K562 (cell line): ENCODE measurements around the gene TMEM127. TPM values are rescaled to one million over a fixed set of nuclear protein-coding genes. Genes with fewer than 3 reads are reported as not detected.
A peak's percentile ranks its signal among the peaks of the same experiment; 100 is the strongest.

Experiments
- BACH1 ChIP-seq: fragments of 200-800 bp; sonication (Bioruptor generic); IDR thresholded peaks from 2 replicates; pipeline ENCODE4 v1.6.1; 2016; ENCODE audit warnings: missing genetic modification characterization, missing compliant biosample characterization
- BCOR ChIP-seq: fragments of 450-650 bp; IDR thresholded peaks from 2 replicates; pipeline ENCODE4 v1.6.1; 2016
- CBX5 ChIP-seq: IDR thresholded peaks from 2 replicates; pipeline ENCODE4 v1.6.1; 2014; ENCODE audit warnings: low read depth, borderline replicate concordance
- CCNT2 ChIP-seq: IDR thresholded peaks from 2 replicates; pipeline ENCODE4 v1.6.1; 2011; ENCODE audit warnings: borderline replicate concordance, low read depth, mild to moderate bottlenecking, moderate library complexity, mixed read lengths, low read length; ENCODE audit not compliant: insufficient read length; ENCODE audit errors: extremely low read depth
- DMBX1 ChIP-seq: fragments of 250-450 bp; sonication (Bioruptor Pico); IDR thresholded peaks from 2 replicates; pipeline ENCODE4 v1.8.0; 2022; ENCODE audit warnings: inconsistent platforms, mild to moderate bottlenecking, moderate library complexity, borderline replicate concordance
- ETS2 ChIP-seq: IDR thresholded peaks from 2 replicates; pipeline ENCODE4 v1.6.1; 2016; ENCODE audit warnings: borderline replicate concordance, missing genetic modification characterization, mild to moderate bottlenecking, moderate library complexity, missing compliant biosample characterization; ENCODE audit not compliant: poor library complexity, severe bottlenecking
- ETV6 ChIP-seq, 3 experiments: fragments of 150-350 bp in 1 of 3; sonication (generic) in 1 of 3; formaldehyde crosslinking in 1 of 3; IDR thresholded peaks; 2 replicates each; pipeline versions ENCODE4 v1.6.1 to v1.8.0; 2014 to 2022; ENCODE audit warnings: borderline replicate concordance in 2 of 3, low read depth in 2 of 3, antibody characterized with exemption in 1 of 3, low read length in 1 of 3, mild to moderate bottlenecking in 1 of 3, missing genetic modification reagents in 1 of 3
- JUNB ChIP-seq: fragments of 450-650 bp; formaldehyde crosslinking; conservative IDR thresholded peaks from 2 replicates; pipeline ENCODE4 v1.4.0; 2020; ENCODE audit warnings: mild to moderate bottlenecking
- MGA ChIP-seq: fragments of 450-650 bp; IDR thresholded peaks from 2 replicates; pipeline ENCODE4 v1.6.1; 2016; ENCODE audit warnings: mild to moderate bottlenecking, moderate library complexity
- NCOA4 ChIP-seq: fragments of 450-650 bp; IDR thresholded peaks from 2 replicates; pipeline ENCODE4 v1.6.1; 2018; ENCODE audit warnings: mild to moderate bottlenecking; ENCODE audit not compliant: partially characterized antibody
- SMAD4 ChIP-seq: fragments of 250-450 bp; sonication (Bioruptor Pico); conservative IDR thresholded peaks from 2 replicates; pipeline ENCODE4 v1.8.0; 2021; ENCODE audit warnings: inconsistent platforms, mild to moderate bottlenecking, moderate library complexity
- TSHZ1 ChIP-seq: fragments of 250-450 bp; sonication (Bioruptor Pico); IDR thresholded peaks from 2 replicates; pipeline ENCODE4 v1.4.0; 2020; ENCODE audit warnings: mild to moderate bottlenecking, moderate library complexity
- ZNF253 ChIP-seq: fragments of 250-450 bp; sonication (Bioruptor Pico); conservative IDR thresholded peaks from 2 replicates; pipeline ENCODE4 v1.6.1; 2021; ENCODE audit warnings: mild to moderate bottlenecking
- polyA plus RNA-seq, 8 experiments: library from polyadenylated mRNA; depleted of rRNA in 4 of 8; stranded (reverse) in 5 of 8; unstranded in 3 of 8; fragments of >200 nt; fragmentation: Nextera tagmentation in 2 of 8; fragmentation: Illumina TruSeq in 1 of 8; extraction: Ambion mirVana in 2 of 8; extraction: Trizol in 1 of 8; gene quantifications; 2 replicates each; pipeline versions ENCODE4 v1.2.1 to v1.2.3, GENCODE V29; 2011 to 2014; ENCODE audit warnings: inconsistent platforms in 1 of 8, missing spikeins in 1 of 8
- total RNA-seq, 7 experiments: library from RNA; depleted of rRNA in 6 of 7; stranded (reverse); fragments of >200 nt in 6 of 7; fragmentation: Illumina TruSeq in 2 of 7; extraction: Trizol in 2 of 7; gene quantifications; 2 replicates each; pipeline versions ENCODE4 v1.2.1 to v1.2.3, GENCODE V29; 2011 to 2021; ENCODE audit warnings: low replicate concordance in 1 of 7

The TMEM127 gene
- total and polyA plus RNA-seq, 9 of the 15 experiments (the other 6 are each of a cell fraction or from before 2014, with no cell fraction given) = 1.7 to 20.0 (median 9.9) TPM

- TF ChIP-seq JUNB (CRISPR knock-in tag) = no peak
- no peak for TF ChIP-seq CCNT2
- TF ChIP-seq ETS2 (tag) = no peak
- TF ChIP-seq NCOA4 = no peak
- peak; percentile 92 for TF ChIP-seq DMBX1 (CRISPR knock-in tag)
- peak; percentile 87 for TF ChIP-seq SMAD4 (CRISPR knock-in tag)
- TF ChIP-seq BCOR = peak; percentile 63; the same call in 1 of the 2 replicates
- TF ChIP-seq ETV6 (IDR thresholded peaks at IDR 0.05; ENCODE audit: borderline replicate concordance in 1 of 2, low read depth in 2 of 2, low read length in 1 of 2) = no peak
- no peak for TF ChIP-seq ETV6 (CRISPR knock-in tag; IDR thresholded peaks at IDR 0.05; ENCODE audit: borderline replicate concordance)
- no peak for TF ChIP-seq CBX5
- no peak for TF ChIP-seq ZNF253 (CRISPR knock-in tag)
- TF ChIP-seq MGA = peak; percentile 21; the same call in 1 of the 2 replicates
- TF ChIP-seq TSHZ1 (CRISPR knock-in tag) = peak; percentile 80
- peak; percentile 87 for TF ChIP-seq BACH1 (tag)
These were observed 40.7 kb downstream of the TMEM127 start (continued) for GRCh38 chr2:96225016-96225533.
